ENCODE measurements around the gene UMAD1.
"Not testable (repeated sequence)": the region's sequence is repeated elsewhere in the genome, so short reads cannot be mapped to it uniquely, and the experiment has no call there.

UMAD1 gene

DNA sequence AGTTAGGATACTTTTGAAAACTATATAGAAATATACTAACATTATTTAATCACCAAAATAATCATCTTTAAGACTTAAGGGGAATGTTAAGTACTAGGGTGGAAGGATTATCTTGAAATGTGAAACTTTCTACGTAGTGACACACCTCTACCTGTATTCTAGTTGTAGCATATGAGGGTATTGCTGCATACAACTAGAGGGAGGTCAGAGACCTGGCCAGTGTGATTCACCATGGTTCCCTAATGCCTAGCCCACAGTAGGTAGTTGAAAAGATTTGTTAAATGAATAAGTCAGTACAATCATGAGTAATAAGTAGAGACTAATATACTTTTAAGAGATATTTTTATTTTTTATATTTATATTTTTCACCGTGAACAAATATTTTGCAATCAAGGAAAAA is 162.0 kb downstream of the UMAD1 start:
- no peaks in the 10 kb centered on the region for H3K27me3 Mint-ChIP-seq
- H3K27ac Mint-ChIP-seq, result no peak overlapping the region
- H3K4me1 Mint-ChIP-seq, result no peaks in the 10 kb centered on the region
- H3K36me3 Mint-ChIP-seq, result peaks cover 9% of the 10 kb centered on the region
- H3K9me3 Mint-ChIP-seq, result no peaks in the 10 kb centered on the region
- H3K4me3 Mint-ChIP-seq, result no peak overlapping the region

GRCh38 chr7:7803715-7804178 is 163.2 kb downstream of the UMAD1 start:
- Mint-ChIP-seq H3K27me3 (no peaks in the 10 kb centered on the region), H3K4me1 (no peaks in the 10 kb centered on the region), H3K27ac (no peak overlapping the region), H3K9me3 (no peaks in the 10 kb centered on the region), H3K36me3 (peaks cover 5% of the 10 kb centered on the region), H3K4me3 (no peak overlapping the region)

- H3K27me3 Mint-ChIP-seq, H3K4me1 Mint-ChIP-seq, H3K27ac Mint-ChIP-seq, H3K36me3 Mint-ChIP-seq, H3K4me3 Mint-ChIP-seq, H3K9me3 Mint-ChIP-seq: not testable (repeated sequence)
Measured at GRCh38 chr7:7804822-7805221, 164.3 kb downstream of the UMAD1 start.

DNA sequence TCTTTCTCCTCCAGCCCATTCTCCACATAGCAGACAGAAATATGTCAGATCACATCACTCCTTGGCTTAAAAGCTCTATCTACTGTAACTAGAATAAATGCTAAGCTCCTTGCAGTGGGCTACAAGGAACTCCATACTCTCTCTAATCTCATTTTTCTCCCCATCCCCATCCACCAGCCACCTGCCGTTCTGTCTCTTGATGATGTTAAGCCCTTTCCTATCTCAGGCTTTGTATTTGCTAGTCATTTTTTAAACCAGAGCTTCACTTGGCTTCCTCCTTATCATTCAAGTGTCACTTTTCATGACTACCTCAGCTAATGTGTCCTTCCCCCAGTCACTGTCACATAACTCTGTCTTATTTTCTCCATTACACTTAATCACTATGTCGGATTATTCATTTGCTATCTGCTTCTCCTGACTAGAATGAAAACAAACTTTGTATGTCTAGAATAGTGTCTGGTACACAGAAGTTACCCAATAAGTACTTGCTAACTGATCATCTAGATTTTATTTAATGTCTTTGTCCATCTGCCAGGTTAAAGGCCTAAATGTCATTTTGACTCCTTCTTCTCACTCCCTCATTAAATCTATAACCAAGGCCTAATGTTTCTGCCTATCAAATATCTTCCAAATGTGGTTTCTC is 165.1 kb downstream of the UMAD1 start:
- no peaks in the 10 kb centered on the region for H3K4me1 Mint-ChIP-seq
- peaks cover 5% of the 10 kb centered on the region for H3K36me3 Mint-ChIP-seq

GRCh38 chr7:7808156-7808555 is 167.6 kb downstream of the UMAD1 start:
- Mint-ChIP-seq H3K4me3 (no peak overlapping the region), H3K4me1 (no peaks in the 10 kb centered on the region), H3K27ac (no peak overlapping the region), H3K9me3 (no peaks in the 10 kb centered on the region), H3K36me3 (peaks cover 2% of the 10 kb centered on the region), H3K27me3 (no peaks in the 10 kb centered on the region)

More for the DNA sequence above, 165.1 kb downstream of the UMAD1 start:
- Mint-ChIP-seq H3K4me3 (no peak overlapping the region), H3K9me3 (no peaks in the 10 kb centered on the region), H3K27me3 (no peaks in the 10 kb centered on the region), H3K27ac (no peak overlapping the region)

- Mint-ChIP-seq H3K9me3 (no peaks in the 10 kb centered on the region), H3K36me3 (peaks cover 4% of the 10 kb centered on the region), H3K4me1 (no peaks in the 10 kb centered on the region), H3K4me3 (no peak overlapping the region), H3K27me3 (no peaks in the 10 kb centered on the region), H3K27ac (no peak overlapping the region)
Measured at GRCh38 chr7:7808626-7809025, 168.1 kb downstream of the UMAD1 start.

DNA sequence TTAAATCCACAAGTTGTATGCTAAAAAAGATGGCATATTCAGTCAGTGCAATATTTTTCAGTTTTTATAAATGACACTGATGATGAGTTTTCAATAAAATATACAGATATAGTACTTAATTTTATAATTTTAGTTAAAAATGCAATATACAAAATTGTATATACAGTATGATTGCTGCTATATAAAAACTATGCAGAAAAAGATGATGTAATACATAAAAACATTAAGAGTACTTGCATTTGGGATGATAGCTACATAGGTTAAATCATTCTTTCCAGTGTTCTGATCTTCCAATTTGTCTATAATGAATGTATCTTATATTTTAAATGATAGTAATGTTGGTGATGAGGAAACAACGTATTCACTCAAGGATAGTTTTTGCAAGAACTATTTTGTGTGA is 169.8 kb downstream of the UMAD1 start:
- no peaks in the 10 kb centered on the region for H3K27me3 Mint-ChIP-seq
- H3K9me3 Mint-ChIP-seq, result no peaks in the 10 kb centered on the region
- peaks cover 7% of the 10 kb centered on the region for H3K4me1 Mint-ChIP-seq
- peaks cover 11% of the 10 kb centered on the region for H3K36me3 Mint-ChIP-seq
- no peak overlapping the region for H3K4me3 Mint-ChIP-seq
- no peak overlapping the region for H3K27ac Mint-ChIP-seq

- H3K4me1 Mint-ChIP-seq, result peaks cover 12% of the 10 kb centered on the region
- H3K36me3 Mint-ChIP-seq, result peaks cover 12% of the 10 kb centered on the region
- H3K27me3 Mint-ChIP-seq, result no peaks in the 10 kb centered on the region
- no peak overlapping the region for H3K4me3 Mint-ChIP-seq
- H3K27ac Mint-ChIP-seq, result no peak overlapping the region
- no peaks in the 10 kb centered on the region for H3K9me3 Mint-ChIP-seq
Measured at GRCh38 chr7:7810826-7811225, 170.3 kb downstream of the UMAD1 start.

DNA sequence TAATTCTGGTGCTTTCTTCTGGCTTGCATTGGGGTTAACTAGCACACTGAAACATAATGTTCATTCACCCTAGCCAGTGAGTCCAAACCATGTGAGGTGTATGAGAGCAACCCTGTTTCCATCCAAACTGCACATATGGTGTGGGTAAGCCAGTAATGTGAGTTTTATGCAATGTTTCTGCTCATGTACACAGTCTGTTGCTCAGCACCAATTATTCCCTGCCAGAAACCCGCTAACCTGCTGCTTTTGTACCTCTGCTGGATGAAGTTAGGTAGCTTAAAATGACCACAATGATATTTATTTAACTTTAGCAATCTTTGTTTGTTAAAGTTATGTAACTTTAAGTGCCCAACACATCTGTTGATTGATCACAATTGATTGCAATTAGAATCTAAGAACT is 171.6 kb downstream of the UMAD1 start:
- H3K36me3 Mint-ChIP-seq, result peaks cover 19% of the 10 kb centered on the region
- peaks cover 24% of the 10 kb centered on the region for H3K4me1 Mint-ChIP-seq
- H3K27ac Mint-ChIP-seq, result no peak overlapping the region
- H3K4me3 Mint-ChIP-seq, result no peak overlapping the region
- H3K9me3 Mint-ChIP-seq, result no peaks in the 10 kb centered on the region
- H3K27me3 Mint-ChIP-seq, result no peaks in the 10 kb centered on the region

DNA sequence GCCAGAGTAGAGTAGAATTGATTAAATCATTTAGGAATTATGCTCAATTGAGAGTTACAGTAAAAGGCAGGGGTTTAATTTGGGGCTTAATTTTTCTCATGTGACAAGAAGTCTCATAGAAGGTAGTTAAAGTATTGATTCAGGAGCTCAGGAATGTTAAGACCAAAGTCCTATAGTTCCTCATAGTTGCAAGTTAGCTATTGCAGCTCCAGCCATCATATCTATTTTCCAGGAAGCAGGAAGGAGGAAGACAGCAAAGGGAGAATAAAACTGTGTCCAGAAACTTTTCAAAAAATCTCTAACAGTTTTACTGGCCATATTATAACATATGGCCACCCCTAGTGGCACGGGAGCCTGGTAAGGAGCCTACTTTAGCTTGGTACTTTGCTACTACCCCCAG is 174.8 kb downstream of the UMAD1 start:
- Mint-ChIP-seq H3K9me3 (no peaks in the 10 kb centered on the region), H3K4me1 (peaks cover 34% of the 10 kb centered on the region), H3K27ac (no peak overlapping the region), H3K4me3 (no peak overlapping the region), H3K27me3 (no peaks in the 10 kb centered on the region), H3K36me3 (peaks cover 24% of the 10 kb centered on the region)

- H3K36me3 Mint-ChIP-seq, result peaks cover 24% of the 10 kb centered on the region
- peaks cover 34% of the 10 kb centered on the region for H3K4me1 Mint-ChIP-seq
- no peaks in the 10 kb centered on the region for H3K27me3 Mint-ChIP-seq
- H3K27ac Mint-ChIP-seq, result no peak overlapping the region
- no peaks in the 10 kb centered on the region for H3K9me3 Mint-ChIP-seq
- H3K4me3 Mint-ChIP-seq, result no peak overlapping the region
Measured at GRCh38 chr7:7816084-7816483, 175.5 kb downstream of the UMAD1 start.

DNA sequence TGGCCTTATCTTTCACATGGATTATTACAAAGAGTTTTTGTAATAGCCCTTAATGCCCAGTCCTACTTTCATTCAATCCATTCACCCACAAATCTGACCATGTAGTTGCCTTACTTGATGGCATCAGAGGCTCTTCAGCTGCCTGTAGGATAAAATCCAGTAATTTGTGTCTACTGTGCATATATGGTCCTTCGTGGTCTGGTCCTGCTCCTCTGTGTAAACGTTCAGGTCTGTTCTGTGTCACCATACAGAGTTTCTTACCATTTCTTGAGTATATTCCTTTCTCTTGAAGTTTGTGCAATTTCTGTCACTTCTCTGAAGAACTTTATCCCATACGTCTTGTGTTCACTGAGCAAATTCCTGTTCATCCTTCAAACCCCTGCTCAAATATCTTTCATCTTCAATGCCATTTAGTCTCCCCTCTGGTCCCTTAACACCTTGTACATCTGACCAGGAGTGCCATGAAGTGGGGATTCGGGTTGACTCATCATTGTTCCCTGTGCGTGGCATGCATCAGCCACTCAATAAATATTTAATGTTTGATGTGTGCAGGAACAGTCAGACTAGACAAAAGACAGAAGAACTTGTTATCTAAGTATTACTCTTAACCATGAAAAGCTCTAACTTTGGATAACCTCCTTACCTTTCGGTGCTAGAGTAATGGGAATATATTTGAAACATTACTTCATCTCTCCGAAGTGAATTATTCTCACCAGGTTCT is 176.4 kb downstream of the UMAD1 start:
- H3K27me3 Mint-ChIP-seq, result no peaks in the 10 kb centered on the region
- peaks cover 34% of the 10 kb centered on the region for H3K4me1 Mint-ChIP-seq
- no peaks in the 10 kb centered on the region for H3K9me3 Mint-ChIP-seq
- no peak overlapping the region for H3K4me3 Mint-ChIP-seq
- no peak overlapping the region for H3K27ac Mint-ChIP-seq
- H3K36me3 Mint-ChIP-seq, result peaks cover 24% of the 10 kb centered on the region

DNA sequence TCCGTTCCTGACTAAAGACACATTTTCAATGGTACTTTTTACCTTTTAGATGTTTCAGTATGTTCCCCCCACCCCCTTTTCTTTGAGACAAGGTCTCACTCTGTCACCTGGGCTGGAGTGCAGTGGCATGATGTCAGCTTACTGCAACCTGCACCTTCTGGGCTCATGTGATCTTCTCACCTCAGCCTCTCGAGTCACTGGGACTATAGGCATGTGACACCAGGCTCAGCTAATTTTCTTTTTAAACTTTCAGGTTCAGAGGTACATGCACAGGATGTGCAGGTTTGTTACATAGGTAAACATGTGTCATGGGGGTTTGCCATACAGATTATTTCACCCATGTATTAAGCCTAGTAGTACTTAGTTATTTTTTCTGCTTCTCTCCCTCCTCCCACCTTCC is 177.2 kb downstream of the UMAD1 start:
- Mint-ChIP-seq H3K4me3 (no peak overlapping the region), H3K9me3 (no peaks in the 10 kb centered on the region), H3K27ac (no peak overlapping the region), H3K4me1 (peaks cover 34% of the 10 kb centered on the region), H3K27me3 (no peaks in the 10 kb centered on the region), H3K36me3 (peaks cover 24% of the 10 kb centered on the region)

- H3K9me3 Mint-ChIP-seq, H3K27ac Mint-ChIP-seq, H3K27me3 Mint-ChIP-seq, H3K4me3 Mint-ChIP-seq: not testable (repeated sequence)
- H3K36me3 Mint-ChIP-seq, result peaks cover 24% of the 10 kb centered on the region
- peaks cover 34% of the 10 kb centered on the region for H3K4me1 Mint-ChIP-seq
Measured at GRCh38 chr7:7818179-7818578, 177.6 kb downstream of the UMAD1 start.

- Mint-ChIP-seq H3K9me3 (peaks cover 6% of the 10 kb centered on the region), H3K27ac (no peak overlapping the region), H3K4me1 (peaks cover 34% of the 10 kb centered on the region), H3K36me3 (peaks cover 28% of the 10 kb centered on the region), H3K27me3 (no peaks in the 10 kb centered on the region), H3K4me3 (no peak overlapping the region)
Measured at GRCh38 chr7:7819442-7820247, 179.1 kb downstream of the UMAD1 start.

- Mint-ChIP-seq H3K27me3 (no peaks in the 10 kb centered on the region), H3K27ac (no peak overlapping the region), H3K9me3 (peaks cover 10% of the 10 kb centered on the region), H3K36me3 (peaks cover 30% of the 10 kb centered on the region), H3K4me1 (peaks cover 26% of the 10 kb centered on the region), H3K4me3 (no peak overlapping the region)
Measured at GRCh38 chr7:7820409-7820808, 179.9 kb downstream of the UMAD1 start.
